ENCODE data around the gene ELAPOR2.

DNA sequence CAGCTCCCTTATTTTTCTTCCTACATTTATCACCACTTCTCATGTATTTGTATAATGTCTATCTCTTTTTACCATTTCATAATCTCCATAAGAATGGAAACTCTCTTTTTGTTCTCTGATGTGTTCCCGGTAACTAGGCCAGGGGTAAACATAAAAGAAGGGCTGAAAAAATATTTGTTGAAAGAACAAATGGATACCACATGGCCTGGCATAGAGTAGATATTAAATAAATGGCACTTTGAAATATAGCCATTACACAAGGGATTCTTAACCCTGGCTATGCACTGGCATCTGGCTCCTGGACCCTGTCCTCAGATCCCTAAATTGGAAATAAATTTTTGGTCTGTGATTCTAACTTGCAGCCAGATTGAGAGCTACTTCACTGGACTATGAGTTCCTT lies 30.4 kb downstream of the ELAPOR2 start:
- TF ChIP-seq, protein P1, sequence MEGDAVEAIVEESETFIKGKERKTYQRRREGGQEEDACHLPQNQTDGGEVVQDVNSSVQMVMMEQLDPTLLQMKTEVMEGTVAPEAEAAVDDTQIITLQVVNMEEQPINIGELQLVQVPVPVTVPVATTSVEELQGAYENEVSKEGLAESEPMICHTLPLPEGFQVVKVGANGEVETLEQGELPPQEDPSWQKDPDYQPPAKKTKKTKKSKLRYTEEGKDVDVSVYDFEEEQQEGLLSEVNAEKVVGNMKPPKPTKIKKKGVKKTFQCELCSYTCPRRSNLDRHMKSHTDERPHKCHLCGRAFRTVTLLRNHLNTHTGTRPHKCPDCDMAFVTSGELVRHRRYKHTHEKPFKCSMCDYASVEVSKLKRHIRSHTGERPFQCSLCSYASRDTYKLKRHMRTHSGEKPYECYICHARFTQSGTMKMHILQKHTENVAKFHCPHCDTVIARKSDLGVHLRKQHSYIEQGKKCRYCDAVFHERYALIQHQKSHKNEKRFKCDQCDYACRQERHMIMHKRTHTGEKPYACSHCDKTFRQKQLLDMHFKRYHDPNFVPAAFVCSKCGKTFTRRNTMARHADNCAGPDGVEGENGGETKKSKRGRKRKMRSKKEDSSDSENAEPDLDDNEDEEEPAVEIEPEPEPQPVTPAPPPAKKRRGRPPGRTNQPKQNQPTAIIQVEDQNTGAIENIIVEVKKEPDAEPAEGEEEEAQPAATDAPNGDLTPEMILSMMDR (conservative IDR thresholded peaks at IDR 0.05; ENCODE audit: low read depth, low read length), result no peak
- TF ChIP-seq MAFK (IDR thresholded peaks at IDR 0.05; ENCODE audit: low read depth, low read length), result no peak
- no peak for TF ChIP-seq POLR2A (IDR thresholded peaks at IDR 0.05; ENCODE audit: low read depth, low read length)
- no peak for TF ChIP-seq RAD21 (IDR thresholded peaks at IDR 0.05; ENCODE audit: low read length)
- TF ChIP-seq SMC3 (IDR thresholded peaks at IDR 0.05; ENCODE audit: low read depth, low read length), result no peak
- no peak for TF ChIP-seq CEBPB (IDR thresholded peaks at IDR 0.05; ENCODE audit: low read depth, low read length)
- TF ChIP-seq MXI1 (IDR thresholded peaks at IDR 0.05; ENCODE audit: borderline replicate concordance, low read depth, low read length), result no peak
- TF ChIP-seq RFX5 (IDR thresholded peaks at IDR 0.05; ENCODE audit: low read depth, low read length), result no peak
